IPS-11a (cell line): Measurements from ENCODE around the gene ASB1.

Experiments used
- H3K4me3 ChIP-seq: one replicate; pipeline ENCODE4 v1.5.1; 2013; ENCODE audit warnings: low read depth, low read length, control low read depth

Gene ASB1

DNA sequence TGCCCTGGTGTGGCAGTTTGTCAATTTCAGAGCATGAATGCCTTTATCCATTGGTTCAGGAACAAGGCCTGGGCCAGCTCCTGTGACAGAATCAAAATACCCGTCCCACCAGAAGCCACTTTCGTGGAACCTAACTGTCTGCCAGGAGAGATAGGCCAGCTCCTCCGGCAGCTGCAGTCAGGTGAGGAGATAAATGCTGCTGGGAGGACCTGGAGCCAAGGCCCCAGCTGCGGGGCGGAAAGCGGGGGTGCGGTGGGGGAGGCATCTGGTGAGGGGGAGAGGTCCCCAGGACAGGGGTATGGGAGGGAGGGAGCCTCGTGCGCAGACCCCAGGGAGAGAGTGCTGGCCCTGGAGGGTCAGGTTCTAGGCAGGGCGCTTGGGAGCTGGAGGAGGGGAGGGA, 4.4 kb upstream of the ASB1 start:
- no peak overlapping the region for H3K4me3 ChIP-seq

- no peak overlapping the region for H3K4me3 ChIP-seq
These were observed 3.8 kb upstream of the ASB1 start for GRCh38 chr2:238422940-238423339.

- H3K4me3 ChIP-seq, result no peak overlapping the region
These were observed 3.0 kb upstream of the ASB1 start for GRCh38 chr2:238423561-238424312.

- no peak overlapping the region for H3K4me3 ChIP-seq
These were observed 2.4 kb upstream of the ASB1 start for GRCh38 chr2:238424313-238424700.

GRCh38 chr2:238425505-238425978, 1.2 kb upstream of the ASB1 start:
- H3K4me3 ChIP-seq, result no peak overlapping the region

DNA sequence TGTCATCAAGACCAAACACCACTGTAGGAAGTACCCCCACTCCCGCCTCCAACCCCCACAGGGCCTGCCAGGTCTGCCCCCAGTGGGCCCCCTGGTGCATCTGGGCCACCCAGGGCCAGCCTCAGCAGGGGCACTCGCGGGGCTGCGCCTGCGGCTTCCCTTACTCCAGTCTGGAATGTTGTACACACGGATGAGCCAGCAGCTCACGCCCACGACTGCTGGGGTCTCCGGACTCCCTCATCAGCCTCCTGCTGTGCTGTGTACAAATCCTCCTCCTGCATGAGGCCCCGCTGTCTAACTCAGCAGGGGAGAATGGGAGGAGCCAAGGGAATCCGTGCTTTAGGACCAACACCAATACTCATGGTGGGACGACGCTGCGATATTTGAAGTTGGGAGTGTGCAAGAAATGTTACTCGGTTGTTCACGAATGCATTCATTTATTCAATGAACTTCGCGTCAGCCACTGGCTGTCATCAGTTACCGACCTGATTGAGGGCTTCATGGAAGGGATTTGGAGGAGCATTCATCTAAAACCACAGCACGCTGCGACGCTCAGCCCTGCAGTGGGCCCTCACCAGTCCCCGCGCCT, 654 bp upstream of the ASB1 start:
- peak overlapping the region; percentile 92 for H3K4me3 ChIP-seq

GRCh38 chr2:238427435-238428162, 872 bp downstream of the ASB1 start:
- H3K4me3 ChIP-seq, result peak overlapping the region; percentile 92

GRCh38 chr2:238428866-238429265, 2.1 kb downstream of the ASB1 start:
- H3K4me3 ChIP-seq, result no peak overlapping the region

- no peak overlapping the region for H3K4me3 ChIP-seq
These were observed 4.1 kb downstream of the ASB1 start for GRCh38 chr2:238430781-238431180.

DNA sequence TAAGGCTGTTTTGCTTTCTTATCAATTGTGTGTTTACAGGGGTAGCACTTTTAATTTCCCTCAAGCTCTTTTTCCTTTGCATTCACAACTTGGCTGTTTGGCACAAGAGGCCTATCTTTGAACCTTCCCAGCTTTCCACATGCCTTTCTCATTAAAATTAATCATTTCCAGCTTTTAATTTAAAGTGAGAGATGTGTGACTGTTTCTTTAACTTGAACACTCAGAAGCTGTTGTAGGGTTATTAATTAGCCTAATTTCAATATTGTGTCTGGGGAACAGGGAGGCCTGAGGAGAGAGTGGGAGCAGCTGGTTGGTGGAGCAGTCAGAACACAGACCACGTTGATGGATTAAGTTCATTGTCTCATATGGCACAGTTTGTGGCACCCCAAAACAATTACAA, 4.7 kb downstream of the ASB1 start:
- no peak overlapping the region for H3K4me3 ChIP-seq

DNA sequence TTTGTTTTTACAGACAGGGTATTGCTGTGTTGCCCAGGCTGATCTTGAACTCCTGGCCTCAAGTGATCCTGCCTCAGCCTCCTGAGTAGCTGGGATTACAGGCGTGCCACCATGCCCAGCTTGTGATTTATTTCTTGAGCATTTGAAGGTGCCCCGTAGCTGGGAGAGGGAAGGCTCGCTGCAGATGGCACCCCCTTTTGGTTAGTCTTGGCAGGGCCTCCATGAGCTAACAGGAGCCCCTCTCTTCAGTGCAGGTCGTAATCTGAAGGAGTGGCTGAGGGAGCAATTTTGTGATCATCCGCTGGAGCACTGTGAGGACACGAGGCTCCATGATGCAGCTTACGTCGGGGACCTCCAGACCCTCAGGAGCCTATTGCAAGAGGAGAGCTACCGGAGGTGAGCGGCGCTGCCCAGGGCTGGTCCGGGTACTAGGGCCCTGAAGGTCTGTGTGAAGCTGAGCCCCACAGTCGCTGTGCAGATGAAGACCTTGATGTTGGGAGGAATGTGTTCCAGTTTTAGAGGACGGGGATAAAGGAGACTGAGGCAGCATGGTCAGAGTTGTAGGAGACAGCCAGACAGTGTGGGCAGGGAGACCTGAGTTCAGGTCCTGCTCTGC, 6.7 kb downstream of the ASB1 start:
- H3K4me3 ChIP-seq, result no peak overlapping the region

DNA sequence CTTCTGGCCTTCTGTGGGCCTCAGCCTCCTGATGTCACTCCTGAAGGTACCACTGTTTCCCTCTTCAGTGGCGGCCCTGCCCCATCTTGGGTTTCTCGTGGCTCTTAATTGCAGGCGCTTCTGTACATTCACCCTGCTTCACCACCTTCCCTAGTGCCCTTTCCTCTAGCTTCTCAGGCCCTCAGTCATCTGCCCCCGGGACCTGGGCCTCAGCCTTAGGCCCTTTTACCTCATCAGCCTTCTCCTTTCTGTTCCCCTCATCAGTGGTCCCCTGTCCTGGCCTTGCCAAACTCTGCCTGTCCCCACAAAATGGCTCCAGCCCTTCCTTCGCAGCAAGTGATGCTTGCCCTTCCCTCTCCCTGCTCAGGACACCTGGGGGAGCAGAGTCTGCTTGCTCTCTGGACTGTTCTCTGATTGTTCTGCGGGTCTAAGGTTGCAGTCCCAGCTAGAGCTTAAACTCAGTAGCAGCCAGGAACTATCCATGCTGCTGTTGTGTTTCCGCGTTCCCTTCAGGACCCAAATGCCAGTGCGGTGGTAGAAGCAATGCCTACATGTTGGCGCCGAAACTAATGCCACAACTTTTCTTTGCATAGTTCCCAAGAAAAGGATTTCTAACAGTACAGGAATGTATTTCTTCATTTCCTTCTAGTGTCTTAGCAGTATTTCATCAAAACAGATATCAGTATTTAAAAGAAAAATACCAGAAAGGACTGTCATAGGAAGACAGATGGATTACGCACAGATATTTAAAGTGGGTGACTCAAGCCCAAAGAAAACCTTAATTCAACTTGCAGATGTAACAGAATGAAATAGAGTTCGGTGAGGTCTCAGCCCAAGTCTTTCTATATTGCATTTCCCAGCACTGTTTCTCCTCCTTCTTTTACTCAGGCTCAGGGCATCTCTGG, 7.5 kb downstream of the ASB1 start:
- no peak overlapping the region for H3K4me3 ChIP-seq

- no peak overlapping the region for H3K4me3 ChIP-seq
These were observed 8.4 kb downstream of the ASB1 start for GRCh38 chr2:238434846-238435751.

- no peak overlapping the region for H3K4me3 ChIP-seq
These were observed 9.0 kb downstream of the ASB1 start for GRCh38 chr2:238435752-238436096.

DNA sequence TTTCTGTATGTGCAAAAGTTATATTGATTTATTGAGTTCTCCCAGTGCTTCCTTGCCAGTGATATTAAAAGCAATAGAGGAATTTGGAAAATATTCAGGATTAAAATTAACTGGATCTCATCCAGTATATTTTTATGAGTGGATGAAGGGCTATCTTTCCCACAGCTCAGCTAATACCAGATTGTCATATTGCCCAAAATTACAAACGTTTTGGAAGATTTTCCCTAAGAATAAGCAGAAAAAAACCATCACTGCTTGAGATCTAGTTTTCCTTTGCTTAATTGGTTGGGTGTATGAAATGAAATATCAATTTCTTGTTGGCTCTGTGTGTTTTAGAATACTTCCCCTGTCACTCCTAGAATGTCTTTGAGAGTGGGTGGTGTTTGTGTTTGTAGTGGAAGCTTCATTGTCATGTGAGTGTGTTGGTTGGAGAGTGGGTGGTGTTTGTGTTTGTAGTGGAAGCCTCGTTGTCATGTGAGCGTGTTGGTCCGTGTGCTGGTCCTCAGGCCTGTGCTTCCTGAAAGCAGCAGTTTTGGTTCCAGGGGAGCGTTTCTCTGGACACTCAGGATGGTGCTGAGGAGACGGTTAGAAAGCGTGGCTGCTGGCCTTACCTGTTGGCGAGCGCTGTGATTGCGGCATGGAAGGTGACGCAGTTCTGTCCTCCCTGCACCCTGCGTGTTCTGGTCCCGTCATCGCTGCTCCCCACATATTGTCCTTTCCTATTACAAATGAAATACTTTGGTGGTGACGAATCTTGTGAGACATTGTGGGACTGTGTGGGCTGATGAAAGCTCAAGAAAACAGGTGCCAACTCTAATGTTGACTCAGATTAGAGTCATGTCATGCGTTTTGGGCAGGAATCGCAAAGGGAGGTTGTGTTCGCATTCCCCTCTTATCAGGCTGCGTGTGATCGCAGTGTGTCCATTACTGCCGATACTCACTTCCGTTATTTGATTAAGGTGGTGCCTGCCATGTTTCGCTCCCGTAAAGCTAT, 12.4 kb downstream of the ASB1 start:
- no peak overlapping the region for H3K4me3 ChIP-seq

DNA sequence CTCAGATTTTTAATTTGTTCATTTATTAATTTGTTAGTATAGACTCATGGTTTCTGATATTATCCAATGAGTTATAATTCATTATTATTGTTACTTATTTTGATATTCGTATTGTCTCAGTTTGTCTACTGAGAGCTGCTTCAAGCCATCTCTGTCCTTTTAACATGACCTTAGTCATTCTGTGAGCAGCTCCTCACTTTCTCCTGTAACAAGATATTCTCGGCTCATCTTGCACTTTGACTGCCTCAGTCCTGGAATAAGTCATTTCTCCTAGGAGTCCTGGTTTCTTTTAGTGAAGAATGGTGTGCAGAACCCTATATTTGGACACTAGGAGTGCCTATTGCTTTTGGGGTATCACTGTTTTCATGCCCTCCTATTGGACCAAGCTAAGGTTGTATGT, 13.2 kb downstream of the ASB1 start:
- H3K4me3 ChIP-seq, result no peak overlapping the region

GRCh38 chr2:238440331-238440730, 13.6 kb downstream of the ASB1 start:
- no peak overlapping the region for H3K4me3 ChIP-seq

- no peak overlapping the region for H3K4me3 ChIP-seq
These were observed 14.0 kb downstream of the ASB1 start for GRCh38 chr2:238440767-238441166.
